ENCODE measurements around the gene PIP5K1C. TPM values are rescaled to one million over a fixed set of nuclear protein-coding genes. Genes with fewer than 3 reads are reported as not detected.

The PIP5K1C gene
- total RNA-seq, 2 experiments from 2014 or later, result 18.9 to 23.5 TPM

DNA sequence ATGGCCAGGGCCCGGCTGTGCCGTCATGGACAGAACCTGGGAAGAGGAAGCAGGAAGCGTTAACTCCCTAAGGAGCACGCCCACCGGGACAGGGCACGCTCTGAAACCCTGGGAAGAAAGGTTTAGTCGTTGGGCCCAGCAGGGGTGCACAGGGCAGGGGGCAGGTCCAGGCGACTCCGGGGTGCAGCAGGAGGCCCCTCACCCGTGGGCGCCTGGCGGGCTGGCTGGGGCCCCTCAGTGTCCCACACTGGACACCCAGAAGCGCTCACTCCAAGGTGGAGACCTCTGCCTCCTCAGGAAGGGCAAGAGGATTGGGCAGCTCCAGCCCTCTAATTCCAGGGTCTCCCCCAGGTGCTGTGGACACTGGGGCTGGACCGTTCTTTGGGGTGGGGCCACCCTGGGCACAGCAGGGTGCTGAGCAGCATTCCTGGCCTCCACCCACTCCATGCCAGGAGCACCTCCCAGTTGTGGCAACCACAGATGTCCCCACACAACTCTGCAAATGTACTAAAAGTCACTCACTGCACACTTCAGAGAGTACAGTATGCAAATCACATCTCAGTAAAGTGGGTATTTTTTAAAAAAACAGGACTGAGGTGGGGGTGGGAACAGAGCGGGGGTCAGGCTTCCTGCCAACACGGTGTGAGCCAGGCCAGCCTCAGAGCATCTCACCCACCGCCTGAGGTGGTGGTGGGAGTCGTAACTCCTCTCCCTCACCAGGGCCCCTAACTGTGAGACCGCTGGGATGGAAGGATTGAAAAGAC, 35.2 kb downstream of the PIP5K1C start:
- POLR2A ChIA-PET, result no interaction called here
- DNase-seq, result no peak
- no peak for ATAC-seq (ENCODE audit: low read depth)
- Mint-ChIP-seq H3K4me3 (no peak overlapping the region), H3K9me3 (no peaks in the 10 kb centered on the region), H3K36me3 (no peaks in the 10 kb centered on the region), H3K27me3 (no peaks in the 10 kb centered on the region), H3K4me1 (no peaks in the 10 kb centered on the region), H3K27ac (no peak overlapping the region)

GRCh38 chr19:3663838-3664237, 36.4 kb downstream of the PIP5K1C start:
- Mint-ChIP-seq H3K9me3 (no peaks in the 10 kb centered on the region), H3K4me1 (no peaks in the 10 kb centered on the region), H3K27me3 (no peaks in the 10 kb centered on the region), H3K27ac (no peak overlapping the region), H3K36me3 (no peaks in the 10 kb centered on the region), H3K4me3 (no peak overlapping the region)
- POLR2A ChIA-PET, result no interaction called here
- DNase-seq (no peak), ATAC-seq (ENCODE audit: low read depth) (no peak)

DNA sequence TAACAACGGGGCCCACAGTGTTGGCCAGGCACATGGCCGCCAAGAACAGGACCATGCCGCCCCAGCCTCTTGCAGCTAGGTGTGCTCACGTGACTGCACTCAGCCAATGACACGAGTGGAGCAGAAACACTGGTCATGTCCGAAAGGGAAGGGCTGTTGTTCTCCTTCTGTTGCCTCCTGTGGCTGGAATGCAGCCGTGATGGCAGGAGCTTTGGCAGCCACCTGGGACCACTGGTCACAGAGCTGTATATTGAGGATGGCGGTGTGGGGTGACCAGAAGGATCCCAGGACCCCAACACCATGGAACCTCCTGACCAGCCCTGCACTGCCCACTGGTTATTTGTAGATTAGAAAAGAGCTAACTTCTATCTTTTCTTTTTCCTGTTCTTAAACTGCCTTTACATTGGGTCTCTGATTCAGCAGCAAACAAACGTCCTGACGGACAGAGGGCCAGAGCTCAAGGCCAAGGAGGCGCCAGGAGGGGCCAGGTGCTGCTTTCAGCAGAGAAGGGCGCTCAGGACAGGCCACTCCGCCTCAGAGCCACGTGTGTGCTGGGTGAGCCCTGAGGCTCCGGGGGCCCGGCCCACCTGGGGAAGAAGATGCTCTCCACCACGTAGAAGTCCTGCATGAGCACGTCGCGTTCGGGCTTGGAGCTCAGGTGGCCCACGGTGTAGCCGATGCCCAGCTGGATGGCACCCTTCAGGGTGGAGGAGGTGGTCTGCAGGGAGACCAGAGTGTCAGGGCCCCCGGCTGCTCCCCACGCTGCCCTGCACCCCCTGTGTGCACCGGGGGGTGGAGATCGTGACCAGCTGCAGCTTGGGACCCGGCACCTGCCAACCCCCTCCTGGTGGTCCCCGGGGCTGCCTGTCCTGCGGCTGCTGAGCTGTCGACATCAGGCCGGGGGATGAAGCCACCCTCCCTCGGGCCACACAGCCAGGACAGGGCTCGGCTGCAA, 38.7 kb downstream of the PIP5K1C start:
- H3K27ac Mint-ChIP-seq, result no peak overlapping the region
- no peaks in the 10 kb centered on the region for H3K4me1 Mint-ChIP-seq
- H3K27me3 Mint-ChIP-seq, result no peaks in the 10 kb centered on the region
- DNase-seq, result no peak
- no peak overlapping the region for H3K4me3 Mint-ChIP-seq
- peaks cover 4% of the 10 kb centered on the region for H3K36me3 Mint-ChIP-seq
- H3K9me3 Mint-ChIP-seq, result no peaks in the 10 kb centered on the region
- POLR2A ChIA-PET, result no interaction called here
- ATAC-seq (ENCODE audit: low read depth), result no peak

GRCh38 chr19:3660493-3661219, 39.6 kb downstream of the PIP5K1C start:
- Mint-ChIP-seq H3K9me3 (no peaks in the 10 kb centered on the region), H3K27ac (no peak overlapping the region), H3K36me3 (peaks cover 4% of the 10 kb centered on the region), H3K4me1 (no peaks in the 10 kb centered on the region), H3K4me3 (no peak overlapping the region), H3K27me3 (no peaks in the 10 kb centered on the region)
- DNase-seq (no peak), ATAC-seq (ENCODE audit: low read depth) (no peak)
- POLR2A ChIA-PET, result interaction anchor here (0.6 kb wide), 1 partner anchor 100 kb away, joined by 3 read pairs; no protein-coding TSS in a partner anchor

- Mint-ChIP-seq H3K4me1 (no peaks in the 10 kb centered on the region), H3K36me3 (peaks cover 4% of the 10 kb centered on the region), H3K27ac (no peak overlapping the region), H3K27me3 (no peaks in the 10 kb centered on the region), H3K9me3 (no peaks in the 10 kb centered on the region), H3K4me3 (no peak overlapping the region)
- POLR2A ChIA-PET, result interaction anchor here (0.5 to 0.6 kb wide), 2 partner anchors 80 to 101 kb away, joined by 3 read pairs; no protein-coding TSS in a partner anchor
- ATAC-seq (ENCODE audit: low read depth) (no peak), DNase-seq (no peak)
Observed at GRCh38 chr19:3659746-3660112, 40.5 kb downstream of the PIP5K1C start.

DNA sequence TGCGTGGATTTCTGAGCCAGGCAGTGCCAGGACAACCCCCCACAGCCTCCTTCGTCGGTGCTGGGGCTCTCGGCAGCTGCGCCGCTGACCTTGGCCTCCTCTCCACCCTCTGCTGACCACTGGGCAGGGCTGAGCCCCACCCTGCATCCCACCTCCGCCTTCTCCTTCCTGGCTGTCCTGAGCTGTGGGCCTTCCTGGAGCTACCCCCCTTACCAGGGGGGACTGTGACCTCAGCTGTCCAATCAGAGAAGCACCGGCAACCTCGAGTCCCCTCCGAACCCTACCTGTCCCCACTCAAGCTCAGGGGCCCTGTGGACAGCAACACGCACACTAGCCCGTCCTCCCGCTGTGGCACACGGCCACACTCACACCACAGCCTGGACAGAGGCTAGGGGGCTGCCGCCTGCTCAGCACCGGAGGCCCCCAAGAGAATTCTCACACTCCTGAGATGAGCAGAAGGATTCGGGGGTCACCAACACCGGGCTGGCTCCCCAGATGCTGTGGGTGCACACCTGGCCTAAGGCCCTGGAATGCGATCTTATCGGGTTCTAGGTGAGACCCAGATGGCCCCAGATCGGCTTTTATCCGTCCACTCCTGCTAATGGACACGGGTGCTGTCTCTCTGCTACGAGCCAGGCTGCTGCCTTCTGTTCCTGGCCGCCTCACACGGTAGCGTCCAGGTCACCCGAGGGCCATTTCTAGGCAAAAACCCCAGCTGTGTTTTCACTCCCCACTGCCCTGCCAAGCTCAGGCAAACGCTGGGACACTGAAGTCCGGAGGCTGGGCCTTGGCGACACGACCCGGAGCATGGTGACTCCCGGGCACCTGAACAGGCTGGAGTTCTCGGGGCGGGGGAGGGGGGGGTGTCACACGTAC, 41.2 kb downstream of the PIP5K1C start:
- peaks cover 4% of the 10 kb centered on the region for H3K36me3 Mint-ChIP-seq
- no peak overlapping the region for H3K4me3 Mint-ChIP-seq
- DNase-seq, result no peak
- POLR2A ChIA-PET, result no interaction called here
- peak overlapping the region; percentile 64 for H3K27ac Mint-ChIP-seq
- H3K9me3 Mint-ChIP-seq, result no peaks in the 10 kb centered on the region
- no peaks in the 10 kb centered on the region for H3K27me3 Mint-ChIP-seq
- H3K4me1 Mint-ChIP-seq, result no peaks in the 10 kb centered on the region
- ATAC-seq (ENCODE audit: low read depth), result no peak

DNA sequence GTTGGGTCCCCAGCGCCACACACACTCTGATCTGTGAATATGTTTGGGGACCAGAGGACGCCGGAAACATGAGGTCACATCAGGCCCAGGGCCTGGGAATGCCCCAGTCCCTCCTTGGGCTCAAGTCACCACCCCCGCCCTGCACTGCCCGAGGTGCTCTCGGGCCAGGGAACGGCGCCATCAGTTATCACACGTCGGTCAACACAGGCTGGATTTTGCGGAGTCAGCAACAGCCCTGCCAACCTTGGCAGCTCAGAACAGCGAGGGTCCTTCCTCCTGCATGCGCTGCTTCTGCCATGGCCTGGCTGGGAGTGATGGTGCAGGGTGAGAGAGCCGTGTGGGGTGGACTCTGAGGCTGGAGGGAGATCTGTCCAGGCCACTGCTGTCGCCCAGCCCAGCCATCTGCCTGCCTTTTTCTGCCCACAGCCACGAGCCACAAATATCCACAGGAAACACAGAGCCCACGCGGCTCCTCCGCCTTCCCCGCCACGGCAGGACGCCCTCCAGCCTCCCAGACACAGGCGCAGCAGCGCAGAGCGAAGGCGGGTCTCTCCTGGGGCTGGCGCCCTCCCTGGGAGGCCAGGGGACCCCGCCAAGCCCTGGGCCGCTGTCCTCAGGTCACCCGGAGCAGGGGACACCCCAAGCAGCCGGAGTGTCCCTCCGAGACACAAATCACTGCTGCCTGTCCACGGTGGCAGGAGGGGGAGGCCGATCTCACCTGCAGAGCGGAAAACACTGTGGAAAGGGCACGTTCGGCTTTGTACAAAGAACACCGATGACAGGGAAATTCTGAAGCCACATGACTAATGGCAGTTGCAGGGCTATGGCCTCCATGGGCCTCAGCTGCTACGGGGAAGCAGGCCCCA, 42.0 kb downstream of the PIP5K1C start:
- no peak overlapping the region for H3K4me3 Mint-ChIP-seq
- H3K36me3 Mint-ChIP-seq, result peaks cover 4% of the 10 kb centered on the region
- no peaks in the 10 kb centered on the region for H3K27me3 Mint-ChIP-seq
- no peak overlapping the region for H3K27ac Mint-ChIP-seq
- POLR2A ChIA-PET, result no interaction called here
- no peaks in the 10 kb centered on the region for H3K9me3 Mint-ChIP-seq
- DNase-seq (no peak), ATAC-seq (ENCODE audit: low read depth) (no peak)
- no peaks in the 10 kb centered on the region for H3K4me1 Mint-ChIP-seq

- peaks cover 4% of the 10 kb centered on the region for H3K36me3 Mint-ChIP-seq
- H3K27me3 Mint-ChIP-seq, result no peaks in the 10 kb centered on the region
- H3K4me1 Mint-ChIP-seq, result no peaks in the 10 kb centered on the region
- ATAC-seq (ENCODE audit: low read depth), result no peak
- no peak overlapping the region for H3K27ac Mint-ChIP-seq
- H3K4me3 Mint-ChIP-seq, result no peak overlapping the region
- DNase-seq, result no peak
- H3K9me3 Mint-ChIP-seq, result no peaks in the 10 kb centered on the region
- POLR2A ChIA-PET, result no interaction called here
Observed at GRCh38 chr19:3657395-3657769, 42.9 kb downstream of the PIP5K1C start.

GRCh38 chr19:3656747-3657394, 43.4 kb downstream of the PIP5K1C start:
- Mint-ChIP-seq H3K27me3 (no peaks in the 10 kb centered on the region), H3K27ac (no peak overlapping the region), H3K4me3 (no peak overlapping the region), H3K36me3 (peaks cover 4% of the 10 kb centered on the region), H3K9me3 (no peaks in the 10 kb centered on the region), H3K4me1 (no peaks in the 10 kb centered on the region)
- no peak for ATAC-seq (ENCODE audit: low read depth)
- DNase-seq, result no peak
- POLR2A ChIA-PET, result no interaction called here

GRCh38 chr19:3656073-3656746, 44.1 kb downstream of the PIP5K1C start:
- no peak for DNase-seq
- POLR2A ChIA-PET, result no interaction called here
- H3K27me3 Mint-ChIP-seq, result no peaks in the 10 kb centered on the region
- peaks cover 4% of the 10 kb centered on the region for H3K36me3 Mint-ChIP-seq
- H3K9me3 Mint-ChIP-seq, result no peaks in the 10 kb centered on the region
- H3K4me3 Mint-ChIP-seq, result no peak overlapping the region
- ATAC-seq (ENCODE audit: low read depth), result no peak
- H3K4me1 Mint-ChIP-seq, result no peaks in the 10 kb centered on the region
- H3K27ac Mint-ChIP-seq, result no peak overlapping the region

DNA sequence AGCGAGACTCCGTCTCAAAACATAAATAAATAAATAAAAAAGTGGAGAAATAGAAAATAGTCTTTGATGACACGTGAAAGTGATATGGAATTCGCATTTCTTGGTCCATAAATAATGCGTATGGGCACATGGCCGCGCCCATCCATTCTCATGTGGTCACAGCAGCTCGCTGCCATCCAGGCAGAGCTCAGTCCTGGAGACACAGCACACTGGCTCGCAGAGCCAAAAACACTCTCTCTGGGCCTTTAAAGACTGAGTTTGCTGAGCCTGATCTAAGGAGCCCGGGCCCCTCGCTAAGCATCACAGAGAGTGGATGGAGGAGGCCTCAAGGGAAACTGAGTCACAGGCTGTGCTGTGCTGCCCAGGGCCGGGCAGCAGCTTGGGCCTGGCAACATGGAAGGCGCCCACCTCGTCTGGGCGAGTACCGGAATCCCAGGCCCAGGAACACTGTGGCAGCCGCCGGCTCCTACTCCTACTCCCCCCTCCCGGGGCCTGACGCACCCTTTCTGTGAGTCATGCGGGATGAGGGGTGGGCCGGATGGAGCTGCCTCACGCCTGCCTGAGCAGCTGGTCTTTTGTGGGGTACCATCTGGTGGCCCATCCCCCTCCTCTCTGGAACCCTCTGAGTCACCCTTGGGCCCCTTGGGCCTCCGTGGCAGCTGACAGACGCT, 44.7 kb downstream of the PIP5K1C start:
- Mint-ChIP-seq H3K27ac (no peak overlapping the region), H3K4me3 (no peak overlapping the region), H3K4me1 (no peaks in the 10 kb centered on the region), H3K27me3 (no peaks in the 10 kb centered on the region), H3K9me3 (no peaks in the 10 kb centered on the region), H3K36me3 (peaks cover 4% of the 10 kb centered on the region)
- DNase-seq (no peak), ATAC-seq (ENCODE audit: low read depth) (no peak)
- POLR2A ChIA-PET, result no interaction called here
